ENCODE measurements around the gene FMNL2.

FMNL2 gene

DNA sequence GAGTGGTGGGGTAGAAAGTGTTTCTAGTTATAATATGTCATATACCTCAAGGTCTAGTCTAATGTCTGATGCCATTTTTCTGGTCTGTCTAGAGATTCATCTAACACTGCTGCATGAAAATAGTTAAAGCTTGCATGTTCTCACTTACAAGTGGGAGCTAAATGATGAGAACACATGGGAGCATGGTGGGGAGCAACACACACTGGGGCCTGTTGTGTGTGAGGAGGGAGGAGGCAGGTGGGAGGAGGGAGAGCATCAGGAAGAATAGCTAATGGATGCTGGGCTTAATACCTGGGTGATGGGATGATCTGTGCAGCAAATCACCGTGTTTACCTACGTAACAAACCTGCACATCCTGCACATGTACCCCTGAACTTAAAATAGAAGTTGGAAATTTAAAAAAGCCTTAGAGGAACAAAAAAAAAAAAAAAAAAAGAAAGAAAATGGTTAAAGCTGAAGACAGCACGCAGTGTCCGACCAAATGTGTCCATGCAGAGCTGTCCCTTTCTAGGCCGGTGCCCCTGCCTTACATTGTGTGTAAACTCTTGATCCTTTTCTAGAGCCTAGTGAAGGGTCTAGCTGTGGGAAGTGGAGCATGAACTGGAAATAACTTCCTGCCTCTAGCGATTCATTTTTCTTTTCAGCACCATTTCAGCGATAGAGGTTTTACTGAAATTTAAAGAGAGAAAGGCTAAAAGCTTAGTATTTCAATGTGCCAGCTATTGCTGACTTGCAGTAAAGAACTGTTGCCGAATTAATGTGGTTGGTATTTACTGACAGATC, 94.0 kb downstream of the FMNL2 start:
- DNase-seq = no peak

DNA sequence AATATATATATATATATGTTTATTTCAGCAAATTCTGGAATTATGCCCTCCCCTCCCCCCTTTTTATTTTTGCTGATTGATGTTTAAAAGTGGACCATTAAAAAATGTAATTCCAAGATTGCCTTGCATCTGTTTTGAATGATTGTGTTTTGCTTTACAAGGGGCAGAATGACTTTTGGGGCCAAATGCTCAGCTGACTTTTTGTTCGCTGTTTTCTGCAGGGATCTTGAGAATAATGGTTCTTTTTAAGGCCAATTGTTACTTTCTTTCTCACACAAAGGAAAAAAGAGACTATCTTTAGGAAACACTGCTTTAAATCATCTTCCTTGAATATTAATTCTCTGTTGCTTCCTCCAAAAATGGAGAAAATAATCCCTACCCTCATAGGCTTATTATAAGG, 95.9 kb downstream of the FMNL2 start:
- DNase-seq = no peak

- no peak for DNase-seq
Observed at GRCh38 chr2:152431370-152432098, 96.6 kb downstream of the FMNL2 start.

GRCh38 chr2:152432206-152432653, 97.3 kb downstream of the FMNL2 start:
- DNase-seq = no peak

DNA sequence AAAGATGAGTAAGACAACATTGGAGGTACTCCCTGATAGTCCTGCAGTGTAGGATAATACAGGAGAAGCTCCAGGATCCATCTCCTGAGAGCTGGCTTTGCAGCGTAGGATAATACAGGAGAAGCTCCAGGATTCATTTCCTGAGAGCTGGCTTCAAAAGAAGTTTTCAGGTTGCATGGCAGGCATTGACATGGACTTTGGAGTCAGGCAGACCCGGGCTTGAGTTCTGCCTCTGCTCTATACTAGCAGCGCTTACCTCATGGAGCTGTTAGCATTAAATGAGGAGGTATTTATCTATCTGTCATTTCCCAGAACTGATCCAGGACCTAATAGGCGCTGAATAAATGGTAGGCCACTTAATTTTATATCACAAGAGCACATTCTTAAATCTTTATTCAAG, 97.8 kb downstream of the FMNL2 start:
- no peak for DNase-seq

- no peak for DNase-seq
Observed at GRCh38 chr2:152433289-152433688, 98.3 kb downstream of the FMNL2 start.

GRCh38 chr2:152433791-152434190, 98.8 kb downstream of the FMNL2 start:
- no peak for DNase-seq

DNA sequence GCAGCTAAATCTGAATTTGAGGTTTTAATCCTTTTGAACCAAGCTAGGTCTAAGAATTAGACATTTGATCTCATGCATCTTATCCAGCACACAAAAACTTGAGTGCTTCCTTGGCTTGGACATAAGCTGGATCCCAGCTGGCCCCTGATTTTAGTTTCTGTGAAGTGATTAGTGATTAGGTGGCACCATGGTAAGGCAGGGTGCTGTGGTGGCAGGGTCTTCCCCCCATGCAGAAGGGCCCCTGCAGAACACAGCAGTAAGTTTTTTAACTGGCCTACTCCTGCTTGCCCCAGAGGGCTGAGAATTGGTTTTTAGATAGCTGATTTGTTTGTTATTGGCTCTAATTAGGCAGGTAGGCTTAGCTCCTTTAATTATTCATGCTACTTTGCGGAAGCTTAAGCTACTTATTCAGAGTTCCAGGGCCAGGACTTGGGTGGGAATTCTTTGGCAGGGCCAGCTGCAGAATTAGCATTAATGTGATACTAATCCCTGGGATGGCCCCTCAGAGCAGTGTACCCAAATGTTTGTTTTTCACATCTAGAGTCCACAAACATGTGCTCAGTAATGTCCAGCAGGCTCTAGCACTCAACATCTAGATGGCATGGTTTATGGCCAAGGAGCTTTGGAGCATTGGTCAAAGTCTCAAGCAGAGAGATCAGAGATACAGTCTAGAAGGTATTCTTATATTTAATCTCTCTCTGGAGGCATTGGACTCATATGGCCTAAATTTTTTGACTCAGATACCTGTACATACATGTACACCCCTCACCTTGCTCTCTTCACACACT, 99.6 kb downstream of the FMNL2 start:
- DNase-seq = no peak

DNA sequence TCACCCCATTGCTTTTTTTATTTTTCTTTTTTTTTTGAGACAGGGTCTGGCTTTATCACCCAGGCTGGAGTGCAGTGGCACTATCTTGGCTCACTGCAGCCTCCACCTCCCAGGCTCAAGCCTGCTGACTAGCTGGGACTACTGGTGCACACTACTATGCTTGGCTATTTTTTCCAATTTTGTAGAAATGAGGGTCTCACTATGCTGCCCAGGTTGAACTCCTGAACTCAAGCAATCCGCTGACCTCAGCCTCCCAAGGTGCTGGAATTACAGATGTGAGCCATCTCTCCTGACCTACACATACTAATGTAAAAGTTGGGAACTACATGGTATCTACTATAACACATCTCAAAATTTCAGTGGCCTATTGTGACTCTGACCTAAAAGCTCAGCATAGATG, 101.2 kb downstream of the FMNL2 start:
- DNase-seq = no peak

DNA sequence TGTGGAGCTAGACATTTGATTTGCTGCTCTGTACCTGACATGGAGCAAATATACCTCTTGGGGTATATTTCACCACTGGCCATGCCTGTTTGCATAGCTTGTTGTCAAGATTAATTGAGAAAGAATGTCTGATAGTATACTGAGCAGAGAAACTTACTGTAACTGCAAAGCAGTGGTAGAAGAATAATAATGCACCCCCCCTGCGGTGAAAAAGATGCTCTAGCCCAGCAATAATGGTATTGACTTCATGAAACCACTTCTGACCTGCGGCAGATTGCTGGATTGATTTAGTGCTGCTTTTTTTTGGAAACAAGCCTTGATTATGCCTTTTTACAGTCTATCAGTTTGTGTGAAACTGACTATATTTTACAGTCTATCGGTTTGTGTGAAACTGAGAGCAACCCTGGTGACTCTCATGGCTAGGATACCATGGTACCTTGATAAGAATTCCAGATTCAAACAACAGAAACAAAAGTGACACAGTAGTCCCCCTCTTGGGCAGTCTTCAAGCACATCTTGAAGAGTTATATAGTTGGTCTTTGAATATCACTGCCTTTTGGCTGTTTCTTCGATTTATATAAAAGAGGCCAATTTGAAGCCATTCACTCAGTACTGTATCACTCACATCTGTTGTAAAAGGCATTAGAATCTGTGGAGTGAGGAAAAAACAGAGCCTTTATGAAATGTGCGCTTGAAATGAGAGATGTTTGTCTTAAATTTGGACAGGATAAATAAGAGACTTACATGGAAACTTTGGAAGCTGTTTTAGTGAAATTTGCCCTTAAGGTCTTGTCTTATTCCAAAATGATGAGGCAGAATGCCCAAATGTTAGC, 102.5 kb downstream of the FMNL2 start:
- no peak for DNase-seq

DNA sequence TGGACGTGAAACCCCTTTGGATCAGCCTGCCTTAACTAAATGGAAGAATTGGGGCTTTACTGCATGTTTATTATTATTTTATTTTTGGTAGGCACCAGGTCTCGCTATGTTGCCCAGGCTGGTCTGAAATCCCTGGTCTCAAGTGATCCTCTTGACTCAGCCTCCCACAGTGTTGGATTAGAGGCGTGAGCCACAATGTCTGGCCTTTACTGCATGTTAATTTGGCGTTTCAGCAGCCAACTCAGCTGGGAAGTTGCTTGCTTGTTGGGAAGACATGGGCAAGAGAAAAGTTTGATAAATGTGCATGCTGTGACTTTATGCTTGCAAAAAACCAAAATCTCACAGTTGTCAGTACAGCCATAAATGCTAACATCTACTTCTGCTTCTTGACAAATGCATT, 105.1 kb downstream of the FMNL2 start:
- no peak for DNase-seq

DNA sequence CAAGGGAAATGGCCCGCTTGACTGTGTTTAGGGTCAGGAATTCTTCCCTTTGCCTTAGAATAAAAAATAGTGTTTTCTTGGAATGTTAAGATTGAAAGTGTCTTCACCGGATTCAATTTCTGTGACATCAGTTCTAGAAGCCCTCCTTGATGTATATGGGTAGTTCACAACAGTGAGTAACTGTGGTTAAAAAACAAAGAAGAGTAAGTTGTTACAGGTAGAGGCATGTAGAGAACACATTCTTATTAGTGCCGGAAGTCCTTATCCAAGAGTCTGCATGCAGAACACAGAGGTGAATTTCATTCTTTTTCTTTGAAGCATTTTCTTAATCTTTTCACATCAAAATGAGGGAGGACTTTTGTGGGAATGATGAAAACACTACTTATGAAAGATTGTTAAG, 105.5 kb downstream of the FMNL2 start:
- DNase-seq = no peak

DNA sequence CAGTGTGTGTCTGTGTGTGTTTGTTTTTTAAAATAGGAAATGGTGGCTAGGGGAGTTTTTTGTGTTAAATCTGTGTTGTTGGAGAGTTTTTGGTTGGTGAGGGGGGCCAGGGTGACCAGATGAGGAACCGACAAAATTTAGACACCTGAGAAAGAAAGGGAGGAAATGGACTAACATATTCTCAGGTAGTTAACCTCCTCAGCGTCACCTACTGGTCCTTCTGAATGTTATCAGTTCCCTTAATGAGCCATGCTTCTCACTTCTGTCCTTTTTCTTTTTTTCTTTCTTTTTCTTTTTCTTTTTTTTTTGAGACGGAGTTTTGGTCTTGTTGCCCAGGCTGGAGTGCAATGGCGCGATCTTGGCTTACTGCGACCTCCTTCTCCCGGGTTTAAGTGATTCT, 107.0 kb downstream of the FMNL2 start:
- DNase-seq = no peak

DNA sequence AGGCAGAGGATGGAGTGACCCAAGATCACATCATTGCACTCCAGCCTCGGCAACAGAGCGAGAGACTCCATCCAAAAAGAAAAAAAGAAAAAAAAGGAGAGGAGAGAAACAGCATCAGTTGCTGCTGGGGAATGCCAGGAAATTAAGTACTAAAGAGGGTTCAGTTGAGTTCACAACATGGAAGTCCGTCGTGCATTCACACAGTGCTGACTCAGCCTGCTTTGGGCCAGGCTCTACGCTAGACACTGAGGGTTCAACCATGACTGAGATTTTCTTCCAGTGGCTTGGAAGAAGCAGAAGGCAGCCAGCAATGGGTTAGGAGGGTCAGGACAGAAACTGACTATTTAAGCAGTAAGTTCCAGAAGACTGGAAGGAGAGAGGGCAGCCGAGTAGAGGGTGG, 108.8 kb downstream of the FMNL2 start:
- DNase-seq = no peak

DNA sequence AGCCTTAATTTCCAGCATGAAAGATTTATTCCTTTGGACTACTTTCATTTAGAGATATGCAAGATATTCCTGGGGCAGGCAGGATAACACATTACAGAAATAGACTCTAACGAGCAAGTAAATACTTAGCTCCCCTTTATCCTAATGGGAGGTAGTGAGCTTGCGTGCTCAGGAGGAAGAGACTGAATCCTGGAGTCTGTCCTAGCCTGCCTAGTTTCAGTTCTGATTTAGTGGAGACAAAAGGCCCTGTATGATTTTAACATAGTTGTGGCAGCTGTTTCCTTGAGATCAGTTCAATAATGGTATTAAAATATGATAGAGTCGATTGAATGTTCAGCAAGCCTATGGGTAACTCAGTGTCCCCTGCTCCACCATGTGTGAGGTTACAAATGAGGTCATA, 109.5 kb downstream of the FMNL2 start:
- DNase-seq = no peak

DNA sequence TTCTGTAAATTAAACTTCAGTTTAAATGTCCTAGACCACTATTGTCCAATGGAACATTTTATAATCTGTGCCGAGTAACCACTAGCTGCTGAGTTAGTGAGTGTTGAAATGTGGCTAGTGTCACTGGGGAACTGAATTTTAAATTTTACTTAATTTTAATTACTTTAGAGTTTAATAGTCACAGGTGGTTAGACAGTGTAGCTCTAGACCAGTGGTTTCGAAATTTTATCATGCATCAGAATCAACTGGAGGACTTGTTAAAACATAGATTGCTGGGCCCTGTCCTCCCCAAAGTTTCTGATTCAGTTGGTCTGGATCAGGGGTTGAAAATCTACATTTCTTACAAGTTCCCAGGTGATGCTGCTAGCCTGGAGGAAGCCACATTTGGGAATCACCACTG, 110.4 kb downstream of the FMNL2 start:
- no peak for DNase-seq

DNA sequence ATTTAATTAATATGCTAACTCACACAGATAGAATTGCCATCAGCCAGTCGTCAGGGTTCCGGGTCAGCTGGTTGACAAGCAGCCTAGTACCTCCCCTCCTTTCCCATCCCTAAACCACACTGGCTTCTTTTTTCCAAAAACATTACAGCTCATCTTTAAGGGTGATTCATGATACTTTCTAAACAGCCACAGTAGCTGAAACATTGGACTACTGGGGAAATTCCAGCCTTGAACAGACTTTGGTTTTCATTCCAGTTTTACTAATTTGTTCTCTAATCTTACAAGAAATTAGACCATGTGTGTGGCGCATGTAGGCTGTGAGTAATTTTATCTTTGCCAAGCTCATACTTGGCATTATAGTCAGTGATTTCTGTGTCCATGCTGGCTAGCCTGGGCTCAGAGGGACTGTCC, 110.8 kb downstream of the FMNL2 start:
- DNase-seq = no peak

DNA sequence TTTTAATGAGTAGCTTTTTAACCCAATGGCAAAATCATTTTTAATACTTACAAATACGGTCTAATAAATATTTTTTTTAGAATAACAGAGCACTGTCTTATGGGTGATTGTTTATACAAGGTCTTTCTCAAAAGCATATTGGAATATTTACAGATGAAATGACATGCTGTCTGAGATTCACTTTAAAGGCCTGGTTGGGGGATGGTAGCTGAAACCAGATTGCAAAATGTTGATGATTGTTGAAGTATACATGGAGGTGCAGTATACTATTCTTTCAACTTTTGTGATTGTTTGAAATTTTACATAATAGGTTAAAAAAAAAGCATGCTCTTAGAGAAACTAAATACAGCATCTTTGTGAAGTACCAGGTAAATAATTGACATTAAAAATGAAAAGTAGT, 111.2 kb downstream of the FMNL2 start:
- DNase-seq = no peak

- no peak for DNase-seq
Observed at GRCh38 chr2:152447897-152448296, 112.9 kb downstream of the FMNL2 start.

DNA sequence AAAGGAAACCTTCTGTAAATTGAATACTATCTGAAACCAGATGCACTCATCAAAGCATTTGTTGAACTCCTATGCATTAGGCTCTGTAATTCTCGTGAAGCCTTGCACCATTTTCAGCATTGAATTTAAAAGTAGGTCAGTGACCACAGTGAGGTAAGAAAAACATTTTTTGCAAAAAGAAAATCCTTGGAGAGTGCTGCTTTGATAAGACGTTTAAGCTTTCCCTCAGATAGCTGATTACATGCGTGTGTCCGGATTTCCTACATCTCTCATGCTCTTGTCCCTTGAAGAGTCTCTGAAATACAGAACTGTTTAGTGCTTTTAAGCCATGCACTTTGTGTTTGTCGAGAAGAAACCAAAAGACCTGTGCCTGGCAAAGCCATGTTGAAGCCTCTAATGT, 113.6 kb downstream of the FMNL2 start:
- no peak for DNase-seq

DNA sequence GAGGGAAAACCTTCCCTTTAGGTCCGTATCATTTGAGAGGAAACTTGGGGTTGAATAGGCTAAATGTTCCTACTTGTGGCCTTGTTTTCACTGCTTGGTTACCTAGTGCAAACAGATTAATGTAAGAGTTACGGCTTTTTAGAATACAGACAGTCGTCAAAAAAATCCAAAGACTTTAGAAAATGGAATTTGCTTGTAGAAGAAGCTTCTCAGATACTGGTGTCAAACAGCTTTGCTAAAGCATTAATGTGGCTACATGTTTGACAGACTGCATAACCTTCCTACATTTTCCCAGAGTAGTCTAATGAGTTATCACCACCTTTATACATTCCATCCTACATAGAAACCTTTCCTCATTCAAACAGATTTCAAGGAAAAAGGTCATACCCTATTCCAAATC, 114.6 kb downstream of the FMNL2 start:
- DNase-seq = no peak

GRCh38 chr2:152450176-152450575, 115.2 kb downstream of the FMNL2 start:
- no peak for DNase-seq

All from NCI-H1930 (cell line).